Muscle layer of colon (tissue), 2 donors: ENCODE measurements around the gene BIVM.

Experiments
- H3K27ac ChIP-seq: one replicate; pipeline ENCODE4 v1.7.0; 2013; ENCODE audit warnings: low read depth, mild to moderate bottlenecking, low read length, moderate library complexity
- H3K27me3 ChIP-seq, 2 donors: one replicate each; pipeline ENCODE4 v1.7.0; 2013; ENCODE audit warnings: low read length in 2 of 2, mild to moderate bottlenecking in 2 of 2; ENCODE audit not compliant: insufficient read depth in 2 of 2, control insufficient read depth in 1 of 2
- H3K36me3 ChIP-seq: one replicate; pipeline ENCODE4 v1.7.0; 2013; ENCODE audit warnings: mild to moderate bottlenecking, low read length; ENCODE audit not compliant: insufficient read depth
- H3K4me1 ChIP-seq: one replicate; pipeline ENCODE4 v1.7.0; 2013; ENCODE audit warnings: mild to moderate bottlenecking, low read length; ENCODE audit not compliant: insufficient read depth
- H3K4me3 ChIP-seq, 2 donors: one replicate each; pipeline ENCODE4 v1.7.0; 2013; ENCODE audit warnings: low read length in 2 of 2, low read depth in 1 of 2, mild to moderate bottlenecking in 1 of 2, moderate library complexity in 1 of 2
- H3K9ac ChIP-seq: one replicate; pipeline ENCODE4 v1.7.0; 2013; ENCODE audit warnings: low read length
- H3K9me3 ChIP-seq: one replicate; pipeline ENCODE4 v1.7.0; 2013; ENCODE audit warnings: mild to moderate bottlenecking, low read length
- donor health status: abdominal sarcoma.
- donor health status: Adenocarcinoma of cecum.

The BIVM gene

DNA sequence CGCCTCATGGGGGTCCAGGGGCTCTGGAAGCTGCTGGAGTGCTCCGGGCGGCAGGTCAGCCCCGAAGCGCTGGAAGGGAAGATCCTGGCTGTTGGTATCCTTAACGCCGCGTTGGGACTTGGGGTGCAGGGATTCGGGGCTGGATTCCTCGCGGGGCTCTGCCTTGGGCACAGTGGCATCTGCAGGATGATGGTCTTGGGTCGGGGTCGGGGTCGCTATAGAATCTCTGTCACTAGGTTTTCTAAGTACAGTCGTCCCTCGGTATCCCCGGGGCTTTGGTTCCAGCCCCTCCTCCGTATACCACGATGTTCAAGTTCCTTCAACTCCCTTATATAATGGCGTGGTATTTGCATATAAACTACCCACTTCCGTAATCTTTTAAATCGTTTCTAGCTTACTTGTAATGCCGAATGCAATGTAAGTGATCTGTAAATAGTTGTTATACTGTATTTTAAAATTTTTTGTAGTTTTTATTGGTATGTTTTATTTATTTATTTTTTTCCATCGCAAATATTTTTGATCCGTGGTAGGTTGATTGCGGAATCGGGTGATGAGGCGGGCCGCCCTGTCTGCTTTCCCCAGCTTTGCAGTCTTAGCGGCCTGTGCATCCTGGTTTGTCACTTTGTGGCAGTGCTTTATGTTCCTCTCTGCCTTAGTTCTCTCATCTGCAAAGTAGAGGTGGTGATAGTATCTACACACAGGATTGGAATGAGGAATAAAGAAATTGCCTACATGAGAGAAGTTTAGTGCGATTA is 47.5 kb downstream of the BIVM start:
- peak overlapping the region; percentile 88 to 93 for H3K4me3 ChIP-seq
- H3K27me3 ChIP-seq = no peaks in the 10 kb centered on the region
- peaks cover 15% of the 10 kb centered on the region for H3K4me1 ChIP-seq
- no peaks in the 10 kb centered on the region for H3K36me3 ChIP-seq
- H3K9me3 ChIP-seq = no peaks in the 10 kb centered on the region
- H3K9ac ChIP-seq = peak overlapping the region; percentile 63
- peak overlapping the region; percentile 97 for H3K27ac ChIP-seq

DNA sequence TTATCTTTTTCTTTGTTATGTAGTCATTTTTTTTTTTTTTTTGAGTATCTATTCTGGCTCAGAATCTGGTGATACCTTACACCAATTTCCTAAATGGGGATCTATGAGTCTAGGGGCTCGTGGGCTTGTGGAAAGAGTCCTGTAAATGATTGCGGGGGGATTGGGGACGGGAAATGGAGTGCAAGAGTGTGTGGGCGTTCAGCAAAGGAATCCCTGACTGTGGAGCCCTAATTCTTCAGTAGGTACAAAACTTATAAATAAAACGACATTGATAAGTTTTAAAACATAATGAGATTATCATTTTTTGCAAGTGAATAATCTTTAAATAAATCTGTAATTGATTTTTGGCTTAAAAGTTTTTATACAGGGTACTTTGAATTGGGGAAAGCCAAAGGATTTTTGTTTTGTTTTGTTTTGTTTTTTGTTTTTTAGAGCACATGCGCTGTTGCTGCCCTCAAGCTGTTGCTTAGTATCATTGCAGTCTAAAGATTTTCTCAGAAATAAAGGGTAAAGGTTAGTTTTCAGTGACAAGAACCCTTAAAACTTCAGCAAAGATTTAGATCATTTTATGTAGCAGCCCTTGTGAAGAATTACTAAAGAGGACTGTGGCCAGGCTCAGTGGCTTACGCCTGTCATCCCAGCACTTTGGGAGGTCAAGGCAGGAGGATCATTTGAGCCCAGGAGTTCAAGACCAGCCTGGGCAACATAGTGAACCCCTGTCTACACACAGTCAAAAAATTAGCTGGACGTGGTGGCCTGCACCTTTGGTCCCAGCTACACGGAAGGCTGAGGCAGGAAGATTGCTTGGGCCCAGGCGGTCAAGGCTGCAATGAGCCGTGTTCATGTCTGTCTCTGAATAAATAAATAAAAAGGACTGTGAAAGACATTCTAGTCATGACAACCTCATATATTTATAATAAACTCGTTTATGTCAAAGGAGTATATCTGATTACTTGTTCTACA is 48.6 kb downstream of the BIVM start:
- Histone ChIP-seq H3K9ac (peak overlapping the region; percentile 15), H3K4me1 (peaks cover 15% of the 10 kb centered on the region), H3K9me3 (no peaks in the 10 kb centered on the region), H3K4me3 (peak overlapping the region in 1 of 2 donors; percentile 93), H3K27me3 (no peaks in the 10 kb centered on the region), H3K27ac (peak overlapping the region; percentile 97), H3K36me3 (no peaks in the 10 kb centered on the region)

DNA sequence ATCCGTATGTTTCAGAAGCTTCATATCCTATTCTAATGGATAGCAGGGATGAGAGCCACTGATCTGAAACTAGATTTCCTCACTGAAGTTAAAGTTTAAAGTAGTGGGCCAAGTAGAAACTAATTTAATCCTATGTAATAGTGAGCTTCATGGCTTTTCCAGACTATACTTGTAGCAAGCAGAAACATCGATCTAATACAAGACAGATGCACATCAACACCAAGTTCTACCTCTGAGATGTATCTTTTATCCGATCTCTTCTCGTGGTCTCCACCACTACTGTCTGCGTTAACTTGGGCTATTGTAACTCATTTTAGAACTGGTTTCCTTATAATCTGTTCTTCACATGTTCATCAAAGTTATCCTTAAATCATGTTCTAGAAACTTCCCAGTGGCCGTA is 50.0 kb downstream of the BIVM start:
- peaks cover 6% of the 10 kb centered on the region for H3K36me3 ChIP-seq
- no peaks in the 10 kb centered on the region for H3K9me3 ChIP-seq
- no peak overlapping the region for H3K9ac ChIP-seq
- peaks cover 15% of the 10 kb centered on the region for H3K4me1 ChIP-seq
- H3K27me3 ChIP-seq = no peaks in the 10 kb centered on the region
- no peak overlapping the region for H3K27ac ChIP-seq
- no peak overlapping the region for H3K4me3 ChIP-seq

DNA sequence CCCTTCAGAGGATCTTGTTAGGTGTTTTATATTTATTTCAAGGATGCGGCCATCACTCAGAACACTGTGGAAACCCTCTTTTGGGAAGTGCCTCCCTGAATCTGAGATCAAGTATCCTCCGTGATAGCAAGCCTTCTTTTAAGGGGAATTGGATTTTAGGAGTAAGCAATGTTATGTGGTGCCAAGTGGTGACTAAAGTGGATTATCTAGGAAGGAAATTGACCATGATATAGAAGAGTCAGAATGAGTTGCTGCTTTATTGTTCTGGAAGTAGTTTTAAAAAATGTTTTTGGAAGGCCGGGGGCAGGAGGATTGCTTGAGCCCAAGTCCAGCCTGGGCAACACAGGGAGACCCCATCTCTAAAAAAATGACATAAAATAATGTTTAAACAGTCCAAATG is 53.6 kb downstream of the BIVM start:
- Histone ChIP-seq H3K9ac (no peak overlapping the region), H3K36me3 (peaks cover 28% of the 10 kb centered on the region), H3K27ac (no peak overlapping the region), H3K4me1 (peaks cover 4% of the 10 kb centered on the region), H3K9me3 (no peaks in the 10 kb centered on the region), H3K4me3 (no peak overlapping the region), H3K27me3 (no peaks in the 10 kb centered on the region)

DNA sequence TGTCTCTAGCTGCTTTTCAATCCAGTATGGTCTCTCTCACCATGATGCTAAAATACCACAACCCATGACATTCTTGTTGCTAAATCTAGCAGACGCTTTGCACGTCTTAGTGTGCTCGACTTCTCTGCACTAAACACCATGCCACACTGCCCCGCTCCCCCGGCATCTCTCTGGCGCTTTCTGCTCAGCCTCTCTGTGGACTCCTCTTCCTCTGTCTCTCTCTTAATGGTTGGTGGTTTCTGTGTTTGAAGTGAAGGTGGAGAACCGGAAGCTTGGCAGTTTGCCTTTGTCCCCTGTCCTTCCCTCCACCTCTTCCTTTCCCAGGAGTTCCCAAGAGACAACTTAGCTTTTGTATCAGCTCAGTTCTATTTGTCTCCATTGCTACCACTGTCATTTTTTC is 55.8 kb downstream of the BIVM start:
- H3K4me3 ChIP-seq = no peak overlapping the region
- no peak overlapping the region for H3K27ac ChIP-seq
- no peaks in the 10 kb centered on the region for H3K27me3 ChIP-seq
- H3K9ac ChIP-seq = no peak overlapping the region
- H3K36me3 ChIP-seq = peaks cover 48% of the 10 kb centered on the region
- H3K9me3 ChIP-seq = no peaks in the 10 kb centered on the region
- no peaks in the 10 kb centered on the region for H3K4me1 ChIP-seq

DNA sequence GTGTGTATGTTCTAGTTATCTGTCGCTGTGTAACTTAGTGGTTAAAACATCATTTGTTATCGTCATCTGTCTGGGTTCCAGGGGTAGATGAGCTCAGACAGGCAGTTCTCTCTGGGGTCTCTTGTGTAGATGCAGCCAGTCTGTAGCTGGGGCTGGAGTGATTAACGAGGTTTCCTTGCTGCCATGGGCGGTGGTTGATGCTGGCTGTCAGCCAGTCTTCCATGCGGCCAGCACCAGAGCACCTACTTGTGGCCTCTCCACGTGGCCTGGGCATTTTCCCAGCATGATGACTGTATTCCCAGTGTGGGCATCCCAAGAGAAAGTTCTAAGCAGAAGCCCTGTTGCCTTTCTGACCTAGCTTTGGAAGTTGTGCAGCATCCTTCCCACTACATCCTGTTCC is 57.6 kb downstream of the BIVM start:
- Histone ChIP-seq H3K9me3 (no peaks in the 10 kb centered on the region), H3K9ac (no peak overlapping the region), H3K4me3 (no peak overlapping the region), H3K36me3 (peaks cover 58% of the 10 kb centered on the region), H3K27me3 (no peaks in the 10 kb centered on the region), H3K4me1 (no peaks in the 10 kb centered on the region), H3K27ac (no peak overlapping the region)

DNA sequence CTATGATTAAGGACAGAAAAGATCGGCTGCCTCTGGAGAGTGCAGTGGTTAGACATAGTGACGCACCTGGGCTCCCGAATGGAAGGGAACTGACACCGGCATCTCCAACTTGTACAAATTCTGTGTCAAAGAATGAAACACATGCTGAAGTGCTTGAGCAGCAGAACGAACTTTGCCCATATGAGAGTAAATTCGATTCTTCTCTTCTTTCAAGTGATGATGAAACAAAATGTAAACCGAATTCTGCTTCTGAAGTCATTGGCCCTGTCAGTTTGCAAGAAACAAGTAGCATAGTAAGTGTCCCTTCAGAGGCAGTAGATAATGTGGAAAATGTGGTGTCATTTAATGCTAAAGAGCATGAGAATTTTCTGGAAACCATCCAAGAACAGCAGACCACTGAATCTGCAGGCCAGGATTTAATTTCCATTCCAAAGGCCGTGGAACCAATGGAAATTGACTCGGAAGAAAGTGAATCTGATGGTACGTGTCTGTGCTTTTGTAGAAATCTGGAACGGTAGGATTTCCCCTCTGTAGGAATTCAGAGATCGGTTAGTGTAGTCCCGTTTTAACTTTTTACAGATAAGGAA is 63.8 kb downstream of the BIVM start:
- no peaks in the 10 kb centered on the region for H3K4me1 ChIP-seq
- no peak overlapping the region for H3K9ac ChIP-seq
- peaks cover 87% of the 10 kb centered on the region for H3K36me3 ChIP-seq

DNA sequence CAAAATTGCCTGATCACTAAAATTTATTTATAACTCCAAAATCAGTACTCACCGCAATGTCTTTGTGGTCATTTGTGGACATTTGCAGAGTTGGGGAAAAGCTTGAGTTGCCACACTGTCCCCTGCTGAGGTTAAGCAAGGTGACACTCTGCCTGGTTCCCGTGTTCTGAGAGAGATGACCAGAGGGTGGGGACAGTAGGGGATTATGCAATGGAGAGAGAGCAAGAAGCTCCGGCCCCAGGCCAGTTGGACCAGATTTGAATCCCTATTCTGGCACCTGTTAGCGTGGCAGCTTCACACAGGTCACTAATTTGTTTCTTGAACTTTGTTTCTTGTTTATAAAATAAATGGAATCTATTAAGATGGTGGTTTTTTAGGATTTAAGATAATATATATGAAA is 64.7 kb downstream of the BIVM start:
- no peak overlapping the region for H3K27ac ChIP-seq
- H3K36me3 ChIP-seq = peaks cover 84% of the 10 kb centered on the region

More for the DNA sequence above, 63.8 kb downstream of the BIVM start:
- no peaks in the 10 kb centered on the region for H3K9me3 ChIP-seq
- no peak overlapping the region for H3K27ac ChIP-seq
- no peak overlapping the region for H3K4me3 ChIP-seq
- no peaks in the 10 kb centered on the region for H3K27me3 ChIP-seq

DNA sequence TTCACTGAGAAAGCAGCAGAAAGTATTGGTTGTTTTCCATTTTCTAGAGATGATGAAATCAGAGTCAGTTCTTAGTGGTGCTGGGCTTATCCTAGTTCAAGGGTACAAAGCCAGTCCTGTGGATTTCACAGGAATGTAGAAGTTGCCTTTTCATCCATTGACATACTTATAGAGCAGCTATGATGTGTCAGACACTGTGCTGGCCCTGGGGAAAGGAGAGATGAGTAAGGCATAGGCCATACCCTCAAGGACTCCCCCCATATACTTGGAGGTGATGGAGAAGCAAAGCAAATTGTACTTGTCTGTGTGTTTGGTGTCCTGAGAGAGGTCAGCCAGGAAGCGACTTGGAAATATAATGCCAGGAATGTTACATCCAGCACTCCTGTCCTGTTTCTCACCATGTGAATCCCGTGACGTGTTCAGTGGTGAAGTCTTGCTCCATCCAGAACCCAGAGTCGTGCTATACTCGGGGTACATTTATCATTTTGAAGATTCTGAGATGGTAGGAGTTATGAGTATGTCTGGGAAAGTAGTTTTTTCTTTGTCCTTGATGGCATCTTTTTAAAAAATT is 69.5 kb downstream of the BIVM start:
- Histone ChIP-seq H3K4me3 (no peak overlapping the region), H3K27ac (no peak overlapping the region), H3K9me3 (no peaks in the 10 kb centered on the region), H3K9ac (no peak overlapping the region), H3K27me3 (no peaks in the 10 kb centered on the region), H3K36me3 (peaks cover 61% of the 10 kb centered on the region), H3K4me1 (no peaks in the 10 kb centered on the region)

More for the DNA sequence above, 64.7 kb downstream of the BIVM start:
- no peak overlapping the region for H3K4me3 ChIP-seq
- H3K9ac ChIP-seq = no peak overlapping the region
- no peaks in the 10 kb centered on the region for H3K27me3 ChIP-seq
- H3K4me1 ChIP-seq = no peaks in the 10 kb centered on the region
- no peaks in the 10 kb centered on the region for H3K9me3 ChIP-seq

DNA sequence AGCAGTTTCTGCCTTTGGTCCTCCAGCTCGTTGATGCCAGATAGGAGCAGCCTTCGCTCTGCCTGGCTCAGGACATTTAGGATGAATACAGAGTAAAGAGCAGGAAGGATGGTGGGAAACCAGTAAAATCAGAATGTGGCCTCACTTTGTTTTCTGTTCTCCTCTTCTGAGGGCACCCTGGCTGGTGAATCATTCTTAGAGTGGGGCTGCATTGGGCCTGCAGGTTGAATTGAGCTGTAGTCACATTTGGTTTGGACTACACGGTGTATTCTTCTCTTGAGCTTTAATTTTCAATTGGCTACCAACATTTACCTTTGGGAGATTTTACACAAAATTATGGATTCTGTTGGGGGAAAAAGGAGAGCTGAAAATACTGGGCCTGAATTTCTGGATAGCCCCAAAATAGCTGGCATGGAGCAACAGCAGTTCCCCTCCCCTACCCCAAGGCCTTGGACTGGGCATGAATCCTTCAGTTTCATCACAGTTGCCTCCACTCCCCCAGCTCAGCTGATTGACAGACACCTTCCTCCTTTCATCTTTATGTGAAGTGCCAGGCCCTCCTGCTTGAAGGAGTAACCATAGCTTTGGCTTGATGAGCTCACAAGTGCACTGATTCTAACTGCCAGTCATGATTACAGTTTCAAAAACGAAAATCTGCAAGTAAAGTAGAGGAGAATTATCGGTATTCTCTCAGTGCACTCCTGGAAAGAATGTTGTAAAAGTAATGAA is 71.2 kb downstream of the BIVM start:
- no peak overlapping the region for H3K4me3 ChIP-seq
- peaks cover 52% of the 10 kb centered on the region for H3K36me3 ChIP-seq
- no peak overlapping the region for H3K27ac ChIP-seq
- H3K4me1 ChIP-seq = no peaks in the 10 kb centered on the region
- no peaks in the 10 kb centered on the region for H3K9me3 ChIP-seq
- H3K27me3 ChIP-seq = no peaks in the 10 kb centered on the region
- no peak overlapping the region for H3K9ac ChIP-seq
